Activated CD4-positive, alpha-beta T cell treated with anti-CD3 and anti-CD28 coated beads for 48 hours (primary cell): Measurements from ENCODE around the gene ZBTB48.
A peak's percentile ranks its signal among the peaks of the same experiment; 100 is the strongest.

Source experiments
- DNase-seq: peaks from one replicate; pipeline ENCODE4 v3.0.0-alpha.2; 2020

ZBTB48 gene

DNA sequence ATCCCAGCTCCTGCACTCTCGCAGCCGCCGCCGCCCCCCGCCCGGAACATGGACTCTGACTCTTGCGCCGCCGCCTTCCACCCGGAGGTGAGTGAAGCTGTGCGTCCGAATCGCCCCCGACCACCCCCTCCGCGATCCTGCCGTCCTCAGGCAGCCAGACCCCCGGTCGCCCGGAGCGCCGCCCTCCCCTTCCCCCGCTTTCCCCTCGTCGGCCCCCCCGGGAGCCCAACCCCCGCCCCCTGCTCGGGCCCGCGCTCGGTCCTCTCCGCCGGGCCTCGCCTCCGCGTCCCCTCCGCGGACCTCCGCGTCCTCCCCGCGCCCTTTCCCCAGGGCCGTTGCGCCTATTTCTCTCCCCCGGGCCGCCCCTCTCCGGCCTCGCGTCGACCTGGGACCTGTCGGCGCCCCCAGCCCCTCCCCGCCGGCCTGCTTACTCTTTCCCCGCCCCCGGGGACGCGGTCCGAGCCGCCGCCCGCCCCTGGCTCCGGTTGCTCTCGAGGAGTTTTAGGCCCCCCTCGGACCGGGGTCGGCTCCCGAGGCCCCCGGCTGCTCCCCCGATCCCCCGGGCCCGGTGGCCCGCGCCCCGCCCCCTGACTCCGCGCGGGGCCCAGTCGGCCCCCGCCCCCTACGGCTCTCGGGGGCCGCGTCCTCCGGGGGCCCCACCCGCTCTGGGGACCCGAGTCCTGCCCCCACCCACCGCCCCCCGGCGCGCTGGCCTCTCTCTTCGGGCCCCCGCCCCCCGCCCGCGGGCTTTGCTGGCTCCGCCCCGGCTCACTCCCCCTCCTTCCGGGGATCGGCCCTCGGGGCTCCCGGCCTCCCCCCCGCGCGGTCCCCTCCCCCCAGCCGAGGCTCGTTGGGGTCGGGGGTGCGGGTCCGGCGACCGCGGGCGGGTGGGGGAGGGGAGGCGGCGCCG lies 34.5 kb downstream of the ZBTB48 start:
- DNase-seq, result peak; percentile 65

DNA sequence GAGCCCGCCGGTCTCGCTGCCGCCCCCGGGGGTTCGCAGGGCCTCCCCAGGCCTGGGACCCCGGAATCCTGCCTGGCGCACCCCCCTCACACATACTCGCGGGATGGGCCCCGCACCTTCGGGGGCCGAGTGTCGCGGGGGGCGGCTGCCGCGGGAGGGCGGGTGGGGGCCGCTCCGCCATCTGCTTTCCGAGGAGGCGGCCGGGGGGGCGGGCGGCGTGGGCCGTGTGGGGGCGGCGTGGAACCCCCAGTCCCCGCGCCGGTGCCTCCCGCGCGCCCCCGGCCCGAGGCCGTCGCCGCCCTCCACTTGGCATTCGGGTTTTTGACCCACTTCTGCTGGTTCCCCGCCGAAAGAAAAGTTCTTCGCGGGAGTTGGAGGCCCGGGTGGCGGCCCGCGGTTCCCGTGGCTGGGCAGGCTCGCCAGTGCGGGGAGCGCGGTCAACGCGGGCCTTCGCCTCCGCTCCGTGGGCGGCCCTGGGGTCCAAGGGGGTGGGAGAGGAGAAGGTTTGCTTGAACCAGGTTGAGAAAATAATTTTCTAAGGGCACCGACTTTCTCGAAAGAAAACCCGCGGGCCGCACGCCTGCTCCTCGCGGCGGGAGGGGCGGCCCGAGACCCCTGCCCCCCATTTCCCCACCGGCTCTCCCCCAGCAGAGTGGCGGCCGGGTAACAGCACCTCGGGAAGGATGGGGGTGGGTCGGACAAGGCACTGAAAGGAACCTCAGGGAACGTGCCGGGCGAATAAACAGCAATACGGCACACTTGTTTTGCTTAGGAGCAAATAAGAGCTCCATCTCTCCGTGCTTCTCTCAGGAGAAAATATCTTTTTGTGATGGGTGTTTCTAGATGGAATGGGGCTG lies 35.4 kb downstream of the ZBTB48 start:
- DNase-seq, result no peak

- DNase-seq, result no peak
These were observed 39.3 kb downstream of the ZBTB48 start for GRCh38 chr1:6619045-6619444.

DNA sequence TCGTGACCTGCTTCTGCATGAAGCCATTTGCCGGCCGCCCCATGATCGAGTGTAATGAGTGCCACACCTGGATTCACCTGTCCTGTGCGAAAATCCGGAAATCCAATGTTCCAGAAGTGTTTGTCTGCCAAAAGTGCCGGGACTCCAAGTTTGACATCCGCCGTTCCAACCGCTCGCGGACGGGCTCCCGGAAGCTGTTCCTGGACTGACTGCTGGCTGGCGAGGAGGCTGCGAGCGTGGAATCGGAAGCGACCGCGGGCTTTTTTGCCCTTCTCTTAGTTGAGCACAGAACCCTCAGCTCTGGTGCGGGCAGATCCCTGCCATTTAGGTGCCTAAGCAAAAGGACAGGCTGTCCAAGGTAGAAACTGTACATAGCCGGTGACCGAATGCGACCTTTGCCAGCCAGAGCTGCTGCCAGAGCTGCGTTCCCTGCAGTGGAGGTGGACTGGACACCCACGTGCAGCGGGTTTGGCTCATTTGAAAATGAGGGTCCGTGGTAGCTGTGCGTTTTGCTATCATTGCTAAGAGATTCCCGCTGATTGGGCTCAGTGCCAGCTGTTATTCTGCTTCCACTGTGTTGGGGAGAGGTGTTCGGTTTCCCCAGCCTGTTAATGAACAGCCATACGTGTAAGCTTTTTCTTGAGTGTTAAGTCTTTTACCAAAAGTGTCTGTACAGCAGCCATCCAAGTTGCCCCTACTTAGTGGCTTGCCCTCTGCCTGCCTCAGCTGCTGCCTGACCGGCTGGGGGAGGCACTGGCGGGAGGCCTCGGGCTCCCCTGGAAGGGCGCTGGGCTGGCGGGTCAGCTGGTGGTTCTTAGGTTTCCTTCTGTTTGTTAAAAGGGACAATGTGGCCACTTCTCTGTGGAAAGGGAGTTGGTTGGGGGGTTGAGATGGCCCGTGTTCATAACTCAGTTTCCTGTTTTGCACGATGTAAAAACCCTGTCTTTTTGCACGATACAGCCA lies 41.9 kb downstream of the ZBTB48 start:
- no peak for DNase-seq

DNA sequence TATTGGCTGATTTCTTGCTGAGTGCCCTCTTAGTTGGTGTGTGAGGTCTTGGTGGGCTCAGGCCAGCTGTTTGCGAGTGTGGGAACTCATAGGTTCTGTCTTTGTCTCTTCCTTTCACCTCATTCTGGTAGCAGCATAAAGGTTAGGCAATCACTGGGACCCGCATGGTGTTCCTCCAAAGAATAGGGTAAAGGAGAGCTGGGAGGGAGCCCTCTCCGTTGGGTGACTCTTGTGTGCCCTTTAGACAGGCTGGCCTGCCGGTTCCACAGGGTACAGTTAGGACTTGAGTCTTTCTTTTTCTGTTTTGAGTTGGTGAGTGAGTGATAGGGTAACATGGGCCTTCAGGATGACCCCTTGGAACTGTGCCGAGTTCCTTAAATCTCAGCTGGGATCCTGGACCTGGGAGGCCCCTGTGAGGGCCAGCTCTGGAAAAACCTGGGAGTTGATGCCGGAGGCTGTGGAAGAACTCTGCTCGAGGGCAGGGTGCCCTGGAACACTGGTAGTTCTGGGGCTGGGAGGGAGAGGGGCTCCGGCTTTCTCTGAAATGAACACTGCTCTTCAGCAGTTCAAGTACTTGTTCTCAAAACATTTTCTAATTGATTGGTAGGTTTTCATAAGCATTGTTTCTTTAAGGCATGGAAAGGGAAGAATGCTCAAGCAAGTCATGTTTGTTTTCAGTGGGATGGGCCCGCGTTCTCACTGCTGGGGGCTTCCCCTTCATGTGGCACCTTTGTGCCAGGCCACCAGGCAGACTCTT lies 42.8 kb downstream of the ZBTB48 start:
- DNase-seq, result no peak

- no peak for DNase-seq
These were observed 43.6 kb downstream of the ZBTB48 start for GRCh38 chr1:6623269-6623965.

GRCh38 chr1:6624710-6625583 lies 45.2 kb downstream of the ZBTB48 start, which contains the start of gene THAP3:
THAP3 (plus strand) TSS chr1:6624868; CDS start chr1:6625219, 351 bp downstream.
- DNase-seq, result peak; percentile 92

DNA sequence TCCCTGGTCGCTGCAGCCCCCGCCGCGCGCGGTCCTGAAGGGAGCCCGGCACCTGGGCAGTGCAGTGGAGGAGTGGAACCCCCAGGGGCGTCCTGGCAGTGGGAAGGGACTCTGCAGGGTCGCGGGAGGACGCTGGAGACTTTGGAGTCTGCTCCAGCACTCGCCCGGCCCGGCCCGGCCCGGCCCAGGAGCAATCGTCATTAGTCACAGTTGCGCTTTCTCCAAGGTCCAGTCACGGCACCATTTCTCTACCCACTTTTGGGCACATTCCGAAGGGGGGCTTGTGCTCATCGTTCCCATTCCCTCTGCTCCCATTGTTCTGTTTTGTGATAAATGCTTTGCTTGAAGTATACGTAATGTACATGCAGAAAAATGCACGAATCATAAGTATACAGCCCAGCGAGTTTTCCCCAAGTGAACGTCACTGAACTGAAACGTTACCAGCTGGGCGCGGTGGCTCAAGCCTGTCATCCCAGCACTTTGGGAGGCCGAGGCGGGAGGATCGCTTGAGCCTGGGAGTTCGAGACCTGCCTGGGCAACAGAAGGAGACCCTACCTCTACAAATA lies 45.9 kb downstream of the ZBTB48 start:
- DNase-seq, result peak; percentile 26

GRCh38 chr1:6627031-6627430 lies 47.2 kb downstream of the ZBTB48 start:
- DNase-seq, result no peak

- no peak for DNase-seq
These were observed 48.2 kb downstream of the ZBTB48 start for GRCh38 chr1:6627841-6628545.

- DNase-seq, result no peak
These were observed 49.2 kb downstream of the ZBTB48 start for GRCh38 chr1:6628971-6629479.

DNA sequence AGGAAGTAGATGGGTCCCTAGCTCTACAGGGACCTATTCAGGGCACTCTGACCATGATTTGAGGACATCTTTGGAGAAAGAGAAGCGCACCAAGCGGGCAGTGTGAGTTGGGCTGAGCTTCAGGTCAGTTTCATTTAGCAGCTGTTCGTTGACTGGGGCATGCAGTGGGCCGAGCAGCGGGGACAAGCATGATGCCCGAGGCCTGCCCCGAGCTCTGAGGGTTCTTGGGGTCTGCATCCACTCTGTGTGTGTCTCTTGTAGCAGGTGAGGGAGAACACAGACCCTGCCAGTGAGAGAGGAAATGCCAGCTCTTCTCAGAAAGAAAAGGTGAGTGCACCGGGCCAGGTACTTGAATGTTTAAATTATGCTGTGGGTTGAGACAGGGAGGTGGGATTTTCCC lies 50.2 kb downstream of the ZBTB48 start:
- no peak for DNase-seq

- no peak for DNase-seq
These were observed 51.3 kb downstream of the ZBTB48 start for GRCh38 chr1:6631058-6631457.

- DNase-seq, result no peak
These were observed 53.1 kb downstream of the ZBTB48 start for GRCh38 chr1:6632588-6633514.

- DNase-seq, result peak; percentile 59
These were observed 54.7 kb downstream of the ZBTB48 start for GRCh38 chr1:6634371-6635052.

- DNase-seq, result no peak
These were observed 55.5 kb downstream of the ZBTB48 start for GRCh38 chr1:6635161-6635909.
